A549 (cell line): ENCODE data around the gene BLTP2. TPM values are rescaled to one million over a fixed set of nuclear protein-coding genes. Genes with fewer than 3 reads are reported as not detected.

Experiments used
- ATAC-seq, 2 experiments: fragments of 200-7000 bp in 1 of 2; fragments of >200 bp in 1 of 2; cut with Nextera tagmentation in 1 of 2; cut with Tn5 transposase in 1 of 2; 3 replicates each; pipeline versions ENCODE4 v1.8.0 to v1.9.1; 2018 to 2020; ENCODE audit warnings: mild to moderate bottlenecking in 1 of 2, moderate library complexity in 1 of 2
- CTCF ChIA-PET: fragments of 300-600 bp; sonication (Branson Sonifier 250); formaldehyde crosslinking; extraction: SDS; loops from one replicate; lab custom pipeline; 2021; ENCODE audit warnings: antibody characterized with exemption, inconsistent platforms; lab: Yijun Ruan, JAX
- POLR2A ChIA-PET: fragments of 350-600 bp; formaldehyde crosslinking; extraction: SDS; loops from one replicate; lab custom pipeline; 2021; ENCODE audit warnings: antibody characterized with exemption, inconsistent platforms; lab: Yijun Ruan, JAX
- DNase-seq, 2 experiments: peaks; one replicate each; pipeline versions ENCODE4 v3.0.0 to v3.0.0-alpha.2; 2011 to 2016; ENCODE audit warnings: low read depth in 1 of 2, low spot score in 1 of 2
- FAIRE-seq: peaks from 2 replicates; lab custom pipeline; 2011; peaks lifted over from hg19 to GRCh38; lab: Jason Lieb, UNC
- H3K27ac ChIP-seq, 2 experiments: fragments of >200 bp; sonication (Bioruptor Twin); formaldehyde crosslinking; 3 replicates each; pipeline ENCODE4 v1.5.1; 2016 to 2017
- H3K4me1 ChIP-seq: fragments of >200 bp; sonication (Bioruptor Twin); formaldehyde crosslinking; 3 replicates; pipeline ENCODE4 v1.6.1; 2016
- H3K4me2 ChIP-seq: fragments of >200 bp; sonication (Bioruptor Twin); formaldehyde crosslinking; 3 replicates; pipeline ENCODE4 v1.6.1; 2016
- H3K4me3 ChIP-seq: fragments of >200 bp; sonication (Bioruptor Twin); formaldehyde crosslinking; 3 replicates; pipeline ENCODE4 v1.5.1; 2016
- H3K9me3 ChIP-seq: fragments of >200 bp; sonication (Bioruptor Twin); formaldehyde crosslinking; 3 replicates; pipeline ENCODE4 v1.6.1; 2016
- BHLHE40 ChIP-seq: IDR thresholded peaks from 2 replicates; pipeline ENCODE4 v1.6.1; 2012; ENCODE audit warnings: low read depth, low read length, inconsistent platforms
- CEBPB ChIP-seq, 2 experiments: fragments of >200 bp in 1 of 2; sonication (Bioruptor Twin) in 1 of 2; formaldehyde crosslinking in 1 of 2; IDR thresholded peaks; 2 replicates each; pipeline ENCODE4 v1.6.1; 2012 to 2016
- EHMT2 ChIP-seq: fragments of 200-600 bp; sonication (generic); IDR thresholded peaks from 2 replicates; pipeline ENCODE4 v1.6.1; 2016; ENCODE audit warnings: antibody characterized with exemption, low read depth, mild to moderate bottlenecking, moderate library complexity
- FOSB ChIP-seq: fragments of 250-450 bp; sonication (Bioruptor Pico); IDR thresholded peaks from 2 replicates; pipeline ENCODE4 v1.5.0; 2020; ENCODE audit warnings: mild to moderate bottlenecking, moderate library complexity
- FOSL2 ChIP-seq, 2 experiments: fragments of 450-650 bp in 1 of 2; fragments of >200 bp in 1 of 2; sonication (Bioruptor Twin) in 1 of 2; formaldehyde crosslinking; IDR thresholded peaks; 2 replicates each; pipeline versions ENCODE4 v1.5.0 to v1.6.1; 2016 to 2020; ENCODE audit warnings: mild to moderate bottlenecking in 1 of 2, moderate library complexity in 1 of 2
- HOXB13 ChIP-seq: fragments of 250-450 bp; sonication (Bioruptor Pico); IDR thresholded peaks from 2 replicates; pipeline ENCODE4 v1.5.0; 2020; ENCODE audit warnings: low read depth, mild to moderate bottlenecking, moderate library complexity
- KDM1A ChIP-seq: fragments of 200-600 bp; sonication (generic); IDR thresholded peaks from 2 replicates; pipeline ENCODE4 v1.6.1; 2016; ENCODE audit warnings: low read depth, mild to moderate bottlenecking
- MYC ChIP-seq: IDR thresholded peaks from 2 replicates; pipeline ENCODE4 v1.6.1; 2012; ENCODE audit warnings: mild to moderate bottlenecking, inconsistent platforms, low read length, improper control_type of control experiment, borderline replicate concordance
- NR3C1 ChIP-seq: fragments of >200 bp; sonication (Bioruptor Twin); formaldehyde crosslinking; IDR thresholded peaks from 3 replicates; pipeline ENCODE4 v1.6.1; 2017
- POLR2AphosphoS2 ChIP-seq: conservative IDR thresholded peaks from 2 replicates; pipeline ENCODE4 v1.6.1; 2012; ENCODE audit warnings: low read length, improper control_type of control experiment, inconsistent platforms
- RARB ChIP-seq: fragments of 250-450 bp; sonication (Bioruptor Pico); IDR thresholded peaks from 2 replicates; pipeline ENCODE4 v1.8.0; 2021; ENCODE audit warnings: mild to moderate bottlenecking, moderate library complexity
- RCOR1 ChIP-seq: fragments of 150-350 bp; IDR thresholded peaks from 2 replicates; pipeline ENCODE4 v1.6.1; 2014; ENCODE audit warnings: antibody characterized with exemption, low read length, low read depth
- RFX5 ChIP-seq: fragments of 450-650 bp; IDR thresholded peaks from 2 replicates; pipeline ENCODE4 v1.7.1; 2014; ENCODE audit warnings: antibody characterized with exemption, mild to moderate bottlenecking, moderate library complexity
- RNF2 ChIP-seq: fragments of 200-600 bp; sonication (generic); IDR thresholded peaks from 2 replicates; pipeline ENCODE4 v1.6.1; 2016; ENCODE audit warnings: low read depth, mild to moderate bottlenecking, antibody characterized with exemption, moderate library complexity, borderline replicate concordance
- SREBF2 ChIP-seq: fragments of 450-650 bp; IDR thresholded peaks from 2 replicates; pipeline ENCODE4 v1.6.1; 2014; ENCODE audit warnings: mild to moderate bottlenecking, moderate library complexity
- ZNF302 ChIP-seq: fragments of 250-450 bp; sonication (Bioruptor Pico); IDR thresholded peaks from 2 replicates; pipeline ENCODE4 v1.9.0; 2021; ENCODE audit warnings: inconsistent platforms, mild to moderate bottlenecking, moderate library complexity
- ZSCAN20 ChIP-seq: fragments of 250-450 bp; sonication (Bioruptor Pico); IDR thresholded peaks from 2 replicates; pipeline ENCODE4 v1.8.0; 2022; ENCODE audit warnings: mild to moderate bottlenecking, moderate library complexity
- WGBS: methylation state at CpG from one replicate; pipeline ENCODE4 v1.1.6; 2017; ENCODE audit errors: missing lambda C conversion rate; 5-methylcytosine and 5-hydroxymethylcytosine counted together
- polyA plus RNA-seq, 4 experiments: library from polyadenylated mRNA; depleted of rRNA in 3 of 4; stranded (reverse); fragments of >200 nt; fragmentation: RNase III in 1 of 4; extraction: RNeasy Plus Mini Kit Qiagen cat#74134 plus additional on column Dnase treatment in 1 of 4; gene quantifications; 2 replicates in 3 of 4; 3 replicates in 1 of 4; pipeline ENCODE4 v1.2.3, GENCODE V29; 2011 to 2017
- TF ChIP-seq, protein P1 (sequence below): IDR thresholded peaks from 2 replicates; pipeline ENCODE4 v1.6.1; 2012
- TF ChIP-seq, protein P2 (sequence below): fragments of >200 bp; sonication (Bioruptor Twin); formaldehyde crosslinking; IDR thresholded peaks from 2 replicates; pipeline ENCODE4 v1.6.1; 2016
- TF ChIP-seq, protein P3 (sequence below): fragments of 450-650 bp; IDR thresholded peaks from 2 replicates; pipeline ENCODE4 v1.6.1; 2014; ENCODE audit warnings: antibody characterized with exemption
- TF ChIP-seq, protein P4 (sequence below): fragments of 250-450 bp; sonication (Bioruptor Pico); IDR thresholded peaks from 2 replicates; pipeline ENCODE4 v1.5.0; 2021; ENCODE audit warnings: mild to moderate bottlenecking, moderate library complexity, borderline replicate concordance
- TF ChIP-seq, protein P5 (sequence below): fragments of 250-450 bp; sonication (Bioruptor Pico); IDR thresholded peaks from 2 replicates; pipeline ENCODE4 v1.5.0; 2020; ENCODE audit warnings: low read depth, mild to moderate bottlenecking, moderate library complexity

Gene BLTP2
- polyA plus RNA-seq, 2 of the 4 experiments (the other 2 are of a cell fraction): 81.1 to 150 TPM

DNA sequence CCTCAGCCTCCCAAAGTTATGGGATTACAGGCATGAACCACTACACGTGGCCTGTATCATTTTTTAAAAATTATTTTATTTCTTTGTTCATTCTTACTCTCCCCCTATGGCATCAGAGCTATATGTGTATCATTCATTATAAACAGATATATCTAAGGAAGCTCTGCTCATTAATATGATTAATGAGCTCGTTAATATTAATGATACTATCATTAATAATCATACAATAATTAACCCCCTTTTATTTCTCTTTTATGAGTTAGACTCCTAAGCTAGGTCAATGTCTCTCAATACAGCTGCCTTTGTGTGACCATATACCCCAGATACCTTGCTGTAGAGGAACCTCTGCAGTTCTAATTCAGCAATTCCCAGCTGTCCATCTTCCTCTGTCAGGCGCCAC is 26.5 kb downstream of the BLTP2 start:
- POLR2A ChIA-PET: interaction anchor here (0.9 kb wide), 1 partner anchor 26 kb away, joined by 3 read pairs; the partner anchor contains the start of gene BLTP2

DNA sequence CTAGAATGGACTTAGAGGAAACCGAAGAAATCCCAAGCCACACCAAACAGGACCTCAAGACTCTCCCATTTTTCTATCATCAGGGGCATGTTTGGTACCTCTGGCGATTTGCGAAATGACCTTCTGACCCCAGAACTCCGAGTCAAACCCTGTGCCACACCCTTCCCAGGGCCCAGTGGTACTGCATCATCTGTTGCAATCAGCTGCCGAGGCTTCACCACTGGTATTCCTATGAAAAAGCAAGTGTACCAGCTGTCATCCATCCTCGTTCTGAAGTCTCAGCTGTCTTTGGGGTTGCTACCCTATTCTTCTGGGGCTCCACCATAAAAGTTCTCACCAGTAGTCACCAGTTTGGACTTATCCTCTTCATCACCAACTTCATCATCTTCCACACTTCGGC is 28.7 kb downstream of the BLTP2 start:
- 82% methylated on average over 7 of the region's 7 CpGs for WGBS
- no peak for TF ChIP-seq FOSB (CRISPR knock-in tag)
- TF ChIP-seq, protein P1, sequence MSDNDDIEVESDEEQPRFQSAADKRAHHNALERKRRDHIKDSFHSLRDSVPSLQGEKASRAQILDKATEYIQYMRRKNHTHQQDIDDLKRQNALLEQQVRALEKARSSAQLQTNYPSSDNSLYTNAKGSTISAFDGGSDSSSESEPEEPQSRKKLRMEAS: no peak
- TF ChIP-seq, protein P2, sequence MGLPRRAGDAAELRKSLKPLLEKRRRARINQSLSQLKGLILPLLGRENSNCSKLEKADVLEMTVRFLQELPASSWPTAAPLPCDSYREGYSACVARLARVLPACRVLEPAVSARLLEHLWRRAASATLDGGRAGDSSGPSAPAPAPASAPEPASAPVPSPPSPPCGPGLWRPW: no peak
- TF ChIP-seq BHLHE40: no peak
- no peak for TF ChIP-seq NR3C1
- no peak for TF ChIP-seq FOSL2 (IDR thresholded peaks at IDR 0.05)
- no peak for TF ChIP-seq FOSL2 (CRISPR knock-in tag; IDR thresholded peaks at IDR 0.05)
- TF ChIP-seq, protein P3, sequence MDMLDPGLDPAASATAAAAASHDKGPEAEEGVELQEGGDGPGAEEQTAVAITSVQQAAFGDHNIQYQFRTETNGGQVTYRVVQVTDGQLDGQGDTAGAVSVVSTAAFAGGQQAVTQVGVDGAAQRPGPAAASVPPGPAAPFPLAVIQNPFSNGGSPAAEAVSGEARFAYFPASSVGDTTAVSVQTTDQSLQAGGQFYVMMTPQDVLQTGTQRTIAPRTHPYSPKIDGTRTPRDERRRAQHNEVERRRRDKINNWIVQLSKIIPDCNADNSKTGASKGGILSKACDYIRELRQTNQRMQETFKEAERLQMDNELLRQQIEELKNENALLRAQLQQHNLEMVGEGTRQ: no peak
- TF ChIP-seq RARB (CRISPR knock-in tag): no peak
- no peak for TF ChIP-seq SREBF2
- TF ChIP-seq RFX5: no peak
- no peak for TF ChIP-seq RNF2
- TF ChIP-seq ZNF302 (CRISPR knock-in tag): no peak
- no peak for TF ChIP-seq HOXB13 (CRISPR knock-in tag)
- no peak for TF ChIP-seq RCOR1
- no peak for ATAC-seq
- Histone ChIP-seq H3K4me1 (no peaks in the 10 kb centered on the region), H3K27ac (no peak overlapping the region), H3K9me3 (no peaks in the 10 kb centered on the region), H3K4me3 (no peak overlapping the region), H3K4me2 (no peak overlapping the region)
- ChIA-PET POLR2A (interaction anchor here (1.8 kb wide), 1 partner anchor 28 kb away, joined by 7 read pairs; the partner anchor contains the start of gene BLTP2), CTCF (interaction anchor here (0.9 to 2.1 kb wide), 10 partner anchors 18 to 130 kb away, joined by 3 to 7 read pairs (median 4); no protein-coding TSS in a partner anchor)
- no peak for DNase-seq
- no peak for FAIRE-seq

More for the DNA sequence above, 26.5 kb downstream of the BLTP2 start:
- H3K27ac ChIP-seq: no peak overlapping the region
- 80% methylated on average over 3 of the region's 3 CpGs for WGBS
- TF ChIP-seq ZSCAN20 (CRISPR knock-in tag) (no peak), EHMT2 (no peak), KDM1A (no peak), POLR2AphosphoS2 (no peak), MYC (no peak), FOSB (CRISPR knock-in tag) (no peak), RFX5 (no peak), CEBPB (IDR thresholded peaks at IDR 0.05) (no peak)
- TF ChIP-seq, protein P4, sequence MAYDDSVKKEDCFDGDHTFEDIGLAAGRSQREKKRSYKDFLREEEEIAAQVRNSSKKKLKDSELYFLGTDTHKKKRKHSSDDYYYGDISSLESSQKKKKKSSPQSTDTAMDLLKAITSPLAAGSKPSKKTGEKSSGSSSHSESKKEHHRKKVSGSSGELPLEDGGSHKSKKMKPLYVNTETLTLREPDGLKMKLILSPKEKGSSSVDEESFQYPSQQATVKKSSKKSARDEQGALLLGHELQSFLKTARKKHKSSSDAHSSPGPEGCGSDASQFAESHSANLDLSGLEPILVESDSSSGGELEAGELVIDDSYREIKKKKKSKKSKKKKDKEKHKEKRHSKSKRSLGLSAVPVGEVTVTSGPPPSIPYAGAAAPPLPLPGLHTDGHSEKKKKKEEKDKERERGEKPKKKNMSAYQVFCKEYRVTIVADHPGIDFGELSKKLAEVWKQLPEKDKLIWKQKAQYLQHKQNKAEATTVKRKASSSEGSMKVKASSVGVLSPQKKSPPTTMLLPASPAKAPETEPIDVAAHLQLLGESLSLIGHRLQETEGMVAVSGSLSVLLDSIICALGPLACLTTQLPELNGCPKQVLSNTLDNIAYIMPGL (CRISPR knock-in tag): no peak
- TF ChIP-seq, protein P5, sequence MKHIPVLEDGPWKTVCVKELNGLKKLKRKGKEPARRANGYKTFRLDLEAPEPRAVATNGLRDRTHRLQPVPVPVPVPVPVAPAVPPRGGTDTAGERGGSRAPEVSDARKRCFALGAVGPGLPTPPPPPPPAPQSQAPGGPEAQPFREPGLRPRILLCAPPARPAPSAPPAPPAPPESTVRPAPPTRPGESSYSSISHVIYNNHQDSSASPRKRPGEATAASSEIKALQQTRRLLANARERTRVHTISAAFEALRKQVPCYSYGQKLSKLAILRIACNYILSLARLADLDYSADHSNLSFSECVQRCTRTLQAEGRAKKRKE (CRISPR knock-in tag): no peak
- TF ChIP-seq, all 56 proteins: peak for 0
- H3K4me3 ChIP-seq: no peak overlapping the region
- DNase-seq (no peak), ATAC-seq (no peak), FAIRE-seq (no peak)
- H3K9me3 ChIP-seq: no peaks in the 10 kb centered on the region
- CTCF ChIA-PET: interaction anchor here (1.0 to 3.7 kb wide), 7 partner anchors 7 to 28 kb away, joined by 3 to 13 read pairs (median 4); no protein-coding TSS in a partner anchor
- no peaks in the 10 kb centered on the region for H3K4me1 ChIP-seq
- H3K4me2 ChIP-seq: no peak overlapping the region
